GM21786 (cell line): ENCODE measurements around the gene PTPRZ1.

Source experiments
- ATAC-seq: cut with Tn5 transposase; IDR thresholded peaks from one replicate; pipeline ENCODE4 v1.9.1; 2021; ENCODE audit not compliant: unreplicated experiment

The PTPRZ1 gene

GRCh38 chr7:121953164-121953563 lies 80.2 kb downstream of the PTPRZ1 start:
- ATAC-seq, result no peak

- no peak for ATAC-seq
These were observed 80.6 kb downstream of the PTPRZ1 start for GRCh38 chr7:121953601-121954000.

GRCh38 chr7:121954803-121955202 lies 81.8 kb downstream of the PTPRZ1 start:
- ATAC-seq, result no peak

- no peak for ATAC-seq
These were observed 84.7 kb downstream of the PTPRZ1 start for GRCh38 chr7:121957626-121958025.

- ATAC-seq, result no peak
These were observed 87.7 kb downstream of the PTPRZ1 start for GRCh38 chr7:121960678-121961077.

- ATAC-seq, result no peak
These were observed 88.3 kb downstream of the PTPRZ1 start for GRCh38 chr7:121961089-121961867.

GRCh38 chr7:121966276-121966934 lies 93.4 kb downstream of the PTPRZ1 start:
- no peak for ATAC-seq

GRCh38 chr7:121966935-121967332 lies 94.0 kb downstream of the PTPRZ1 start:
- no peak for ATAC-seq

- no peak for ATAC-seq
These were observed 112.6 kb downstream of the PTPRZ1 start for GRCh38 chr7:121985476-121986030.

- ATAC-seq, result no peak
These were observed 119.1 kb downstream of the PTPRZ1 start for GRCh38 chr7:121992068-121992467.

- peak; percentile 89 for ATAC-seq
These were observed 121.9 kb downstream of the PTPRZ1 start for GRCh38 chr7:121994625-121995410.

GRCh38 chr7:122006687-122007086 lies 133.7 kb downstream of the PTPRZ1 start:
- no peak for ATAC-seq

GRCh38 chr7:122010116-122010515 lies 137.2 kb downstream of the PTPRZ1 start:
- no peak for ATAC-seq

- ATAC-seq, result no peak
These were observed 140.1 kb downstream of the PTPRZ1 start for GRCh38 chr7:122013065-122013464.

- no peak for ATAC-seq
These were observed 140.7 kb downstream of the PTPRZ1 start for GRCh38 chr7:122013630-122014029.

GRCh38 chr7:122014697-122015096 lies 141.7 kb downstream of the PTPRZ1 start:
- ATAC-seq, result no peak

GRCh38 chr7:122018032-122018431 lies 145.1 kb downstream of the PTPRZ1 start:
- ATAC-seq, result no peak

GRCh38 chr7:122027058-122027457 lies 154.1 kb downstream of the PTPRZ1 start:
- ATAC-seq, result no peak

- ATAC-seq, result no peak
These were observed 160.7 kb downstream of the PTPRZ1 start for GRCh38 chr7:122033641-122034040.

GRCh38 chr7:122035876-122036275 lies 162.9 kb downstream of the PTPRZ1 start:
- ATAC-seq, result no peak

GRCh38 chr7:122038134-122038533 lies 165.2 kb downstream of the PTPRZ1 start:
- ATAC-seq, result no peak
